ENCODE data around the gene IGFL4.

The IGFL4 gene

DNA sequence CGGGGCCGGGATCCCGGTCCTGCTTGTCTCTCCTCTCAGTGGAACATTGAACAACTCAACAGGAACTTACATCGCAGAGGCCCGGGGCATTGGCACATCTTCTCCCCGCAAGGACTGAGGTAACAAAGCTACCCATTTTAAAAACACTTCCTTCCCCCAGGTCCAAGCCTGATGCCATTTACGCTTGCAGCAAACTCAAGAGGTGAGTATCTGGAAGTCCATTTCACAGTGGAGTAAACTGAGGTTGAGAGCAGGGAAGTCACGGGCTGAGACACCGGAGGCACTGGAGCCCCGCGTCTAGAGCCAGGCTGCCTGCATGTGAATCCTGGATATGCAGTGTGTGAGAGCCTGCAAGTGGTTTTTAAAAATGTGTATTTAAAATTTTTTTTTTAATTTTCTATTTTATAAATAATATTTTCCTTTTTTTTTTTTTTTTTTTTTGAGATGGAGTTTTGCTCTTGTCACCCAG, 17.5 kb downstream of the IGFL4 start:
- TF ChIP-seq LEF1 (IDR thresholded peaks at IDR 0.05; ENCODE audit: borderline replicate concordance): no peak
- TF ChIP-seq ZNF384 (IDR thresholded peaks at IDR 0.05): no peak
- no peak for TF ChIP-seq CTBP1 (IDR thresholded peaks at IDR 0.05; ENCODE audit: borderline replicate concordance)
- TF ChIP-seq, protein P1, sequence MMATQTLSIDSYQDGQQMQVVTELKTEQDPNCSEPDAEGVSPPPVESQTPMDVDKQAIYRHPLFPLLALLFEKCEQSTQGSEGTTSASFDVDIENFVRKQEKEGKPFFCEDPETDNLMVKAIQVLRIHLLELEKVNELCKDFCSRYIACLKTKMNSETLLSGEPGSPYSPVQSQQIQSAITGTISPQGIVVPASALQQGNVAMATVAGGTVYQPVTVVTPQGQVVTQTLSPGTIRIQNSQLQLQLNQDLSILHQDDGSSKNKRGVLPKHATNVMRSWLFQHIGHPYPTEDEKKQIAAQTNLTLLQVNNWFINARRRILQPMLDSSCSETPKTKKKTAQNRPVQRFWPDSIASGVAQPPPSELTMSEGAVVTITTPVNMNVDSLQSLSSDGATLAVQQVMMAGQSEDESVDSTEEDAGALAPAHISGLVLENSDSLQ (IDR thresholded peaks at IDR 0.05): no peak
- TF ChIP-seq BHLHE40 (IDR thresholded peaks at IDR 0.05; ENCODE audit: borderline replicate concordance): no peak
- TF ChIP-seq TARDBP (IDR thresholded peaks at IDR 0.05): no peak
- no peak for TF ChIP-seq FOXM1 (IDR thresholded peaks at IDR 0.05; ENCODE audit: borderline replicate concordance)
- no peak for TF ChIP-seq SP1 (IDR thresholded peaks at IDR 0.05)
- no peak for TF ChIP-seq ELF4 (IDR thresholded peaks at IDR 0.05)
- TF ChIP-seq ARNT (IDR thresholded peaks at IDR 0.05): no peak
- TF ChIP-seq L3MBTL2 (conservative IDR thresholded peaks at IDR 0.05): no peak
- no peak for TF ChIP-seq FOXK2 (IDR thresholded peaks at IDR 0.05)
- ChIA-PET CTCF (interaction anchor here (0.6 kb wide), 1 partner anchor 18 kb away, joined by 4 read pairs; no protein-coding TSS in a partner anchor), POLR2A (no interaction called here)
- no peak for DNase-seq (ENCODE audit: extremely low spot score)

DNA sequence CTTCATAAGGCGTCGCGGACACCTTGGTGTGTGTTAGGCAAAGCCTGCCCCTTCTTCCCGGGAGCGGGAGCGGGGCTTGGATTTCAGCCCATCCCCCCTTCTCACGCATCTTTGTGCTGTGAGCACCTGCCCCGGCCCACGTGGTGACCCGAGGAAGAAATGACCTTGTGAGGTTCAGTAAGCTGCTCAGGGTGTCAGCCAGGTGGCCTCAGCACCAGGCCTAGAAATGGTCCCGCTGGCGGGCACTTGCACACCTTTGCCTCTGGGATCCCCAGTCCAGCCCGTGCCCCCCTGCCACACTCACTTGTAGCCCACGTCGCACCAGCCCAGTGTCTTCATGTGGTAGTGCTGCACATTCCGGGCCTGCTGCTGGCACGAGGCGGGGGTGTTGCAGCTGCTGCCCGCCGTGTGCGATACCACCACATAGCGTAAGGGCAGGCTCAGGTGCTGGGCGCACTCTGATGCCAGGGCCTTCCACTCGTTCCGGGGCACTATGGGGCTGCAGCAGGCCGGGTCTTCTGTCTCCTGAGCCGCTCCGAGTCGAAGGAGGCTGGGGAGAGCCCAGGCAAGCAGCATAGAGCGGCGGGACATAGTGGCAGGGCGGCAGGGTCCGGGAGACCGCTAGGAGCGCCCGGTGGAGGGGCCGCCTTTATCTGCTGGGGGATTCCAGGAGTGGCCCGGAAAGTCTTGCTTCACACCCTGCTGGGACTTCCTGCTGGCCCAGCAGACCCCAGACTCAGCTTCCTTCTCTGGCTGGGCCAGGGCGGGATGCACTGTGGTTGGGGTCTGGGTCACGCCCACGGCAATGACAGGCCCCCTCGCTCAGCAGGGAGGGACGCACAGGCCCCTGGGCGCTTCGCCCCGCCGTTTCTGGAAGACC, 18.1 kb downstream of the IGFL4 start, which contains the start of gene PGLYRP1:
PGLYRP1 (minus strand) TSS at position 623 of the 880 bp plus-strand sequence; CDS start at position 591, 32 bp downstream.
- ChIA-PET POLR2A (no interaction called here), CTCF (no interaction called here)
- no peak for TF ChIP-seq TARDBP (IDR thresholded peaks at IDR 0.05)
- DNase-seq (ENCODE audit: extremely low spot score): no peak

DNA sequence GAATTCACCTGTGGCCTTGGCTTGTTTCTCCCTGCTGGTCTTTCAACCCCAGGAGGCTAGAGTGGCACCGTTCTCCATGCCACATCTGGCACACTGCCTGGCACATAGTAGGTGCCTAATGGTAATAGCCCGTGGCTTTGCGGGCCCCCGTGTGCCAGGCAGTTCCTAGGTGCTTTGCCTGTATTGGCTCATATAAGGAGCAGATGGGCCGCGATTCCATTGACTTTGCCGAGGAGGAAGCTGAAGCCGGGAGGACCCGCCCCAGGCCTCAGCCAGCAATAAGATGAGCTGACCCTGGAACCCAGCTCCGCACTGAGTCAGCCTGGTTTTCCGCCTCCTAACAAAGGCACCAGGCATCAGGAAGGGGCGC, 18.8 kb downstream of the IGFL4 start:
- TF ChIP-seq FOXA1 (IDR thresholded peaks at IDR 0.05) (no peak), ARNT (IDR thresholded peaks at IDR 0.05) (no peak), FOXK2 (IDR thresholded peaks at IDR 0.05) (no peak)
- ChIA-PET POLR2A (no interaction called here), CTCF (no interaction called here)
- DNase-seq (ENCODE audit: extremely low spot score): no peak

DNA sequence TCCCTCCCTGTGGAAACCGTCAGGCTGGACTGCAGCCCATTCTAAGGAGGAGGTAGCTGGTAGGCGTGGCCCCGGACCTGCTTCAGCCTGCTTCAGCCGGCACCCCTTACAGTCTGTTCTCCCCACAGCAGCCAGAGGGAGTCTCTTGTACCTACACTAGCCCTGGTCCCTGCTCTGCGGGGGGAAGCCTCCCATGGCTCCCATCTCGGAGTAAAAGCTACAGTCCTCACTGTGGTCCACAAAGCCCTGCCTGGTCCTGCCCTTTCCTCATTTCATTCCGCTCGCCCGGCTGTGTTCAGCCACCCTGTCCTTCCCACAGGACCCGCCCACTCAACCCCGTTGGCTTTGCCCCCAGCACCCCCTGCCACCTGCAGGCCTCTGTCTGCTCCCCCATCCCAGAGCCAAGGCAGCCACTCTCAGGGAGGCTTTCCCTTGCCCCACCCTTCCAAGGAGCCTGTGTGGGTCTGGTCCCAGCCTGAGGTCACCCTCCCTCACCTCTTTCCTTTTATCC, 19.2 kb downstream of the IGFL4 start:
- no peak for DNase-seq (ENCODE audit: extremely low spot score)
- TF ChIP-seq BHLHE40 (IDR thresholded peaks at IDR 0.05; ENCODE audit: borderline replicate concordance) (no peak), FOXK2 (IDR thresholded peaks at IDR 0.05) (no peak), LEF1 (IDR thresholded peaks at IDR 0.05; ENCODE audit: borderline replicate concordance) (no peak), NFRKB (IDR thresholded peaks at IDR 0.05) (no peak), FOXM1 (IDR thresholded peaks at IDR 0.05; ENCODE audit: borderline replicate concordance) (no peak), ZNF384 (IDR thresholded peaks at IDR 0.05) (no peak), L3MBTL2 (conservative IDR thresholded peaks at IDR 0.05) (no peak), FOXA1 (IDR thresholded peaks at IDR 0.05) (no peak), SUZ12 (IDR thresholded peaks at IDR 0.05) (no peak), SP1 (IDR thresholded peaks at IDR 0.05) (no peak), ELF4 (IDR thresholded peaks at IDR 0.05) (no peak), HDGF (IDR thresholded peaks at IDR 0.05; ENCODE audit: borderline replicate concordance) (no peak)
- TF ChIP-seq, protein P1 (IDR thresholded peaks at IDR 0.05): no peak
- POLR2A ChIA-PET: no interaction called here
- CTCF ChIA-PET: interaction anchor here (0.7 to 1.3 kb wide), 2 partner anchors 7 to 56 kb away, joined by 3 to 8 read pairs; no protein-coding TSS in a partner anchor

DNA sequence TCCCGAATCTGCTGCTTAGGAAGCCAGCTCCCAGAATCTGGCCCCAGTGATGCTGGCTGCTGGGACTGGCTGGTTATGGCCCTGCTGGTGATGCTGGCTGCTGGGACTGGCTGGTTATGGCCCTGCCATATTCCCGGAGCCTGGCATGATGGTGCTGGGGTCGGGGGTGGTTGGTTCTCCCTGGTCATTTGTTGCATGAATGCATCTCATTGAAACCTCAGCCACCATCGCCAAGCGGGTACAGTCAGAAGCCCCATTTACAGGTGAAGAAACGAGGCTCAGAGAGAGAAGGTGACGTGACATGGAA, 20.0 kb downstream of the IGFL4 start:
- no peak for TF ChIP-seq TARDBP (IDR thresholded peaks at IDR 0.05)
- TF ChIP-seq L3MBTL2 (conservative IDR thresholded peaks at IDR 0.05): no peak

DNA sequence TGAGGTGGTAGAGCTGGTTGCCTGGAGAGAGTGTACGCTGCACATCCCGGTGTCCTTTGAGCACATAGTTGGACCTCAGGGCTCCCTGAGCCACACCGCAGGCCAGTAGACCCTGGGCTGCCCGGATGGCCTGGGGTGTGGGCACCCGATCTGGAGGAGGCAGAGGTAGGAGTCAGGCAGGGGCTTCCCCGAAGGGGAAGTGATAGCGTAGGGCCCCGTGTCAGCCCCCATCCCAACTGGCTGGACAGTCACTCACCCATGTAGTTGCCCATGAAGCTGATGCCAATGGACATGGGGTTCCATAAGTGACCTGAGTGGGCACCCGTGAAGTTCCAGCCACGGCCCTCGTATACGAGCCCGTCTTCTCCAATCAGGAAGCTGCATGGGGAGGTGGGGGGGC, 21.5 kb downstream of the IGFL4 start:
- TF ChIP-seq FOXA1 (IDR thresholded peaks at IDR 0.05) (no peak), FOXK2 (IDR thresholded peaks at IDR 0.05) (no peak), SP1 (IDR thresholded peaks at IDR 0.05) (no peak), ZNF384 (IDR thresholded peaks at IDR 0.05) (no peak), HDGF (IDR thresholded peaks at IDR 0.05; ENCODE audit: borderline replicate concordance) (no peak), L3MBTL2 (conservative IDR thresholded peaks at IDR 0.05) (no peak), ARNT (IDR thresholded peaks at IDR 0.05) (no peak), FOXM1 (IDR thresholded peaks at IDR 0.05; ENCODE audit: borderline replicate concordance) (no peak), SUZ12 (IDR thresholded peaks at IDR 0.05) (no peak), TARDBP (IDR thresholded peaks at IDR 0.05) (no peak), LEF1 (IDR thresholded peaks at IDR 0.05; ENCODE audit: borderline replicate concordance) (no peak), ELF4 (IDR thresholded peaks at IDR 0.05) (no peak), CTBP1 (IDR thresholded peaks at IDR 0.05; ENCODE audit: borderline replicate concordance) (no peak), BHLHE40 (IDR thresholded peaks at IDR 0.05; ENCODE audit: borderline replicate concordance) (no peak)
- TF ChIP-seq, protein P1 (IDR thresholded peaks at IDR 0.05): no peak
- CTCF ChIA-PET: interaction anchor here (0.6 to 1.5 kb wide), 5 partner anchors 10 to 246 kb away, joined by 3 to 4 read pairs (median 3); no protein-coding TSS in a partner anchor
- POLR2A ChIA-PET: interaction anchor here (0.7 kb wide), 1 partner anchor 117 kb away, joined by 3 read pairs; the partner anchor contains the start of gene MYPOP
- DNase-seq (ENCODE audit: extremely low spot score): no peak

More for the DNA sequence above, 20.0 kb downstream of the IGFL4 start:
- ChIA-PET POLR2A (no interaction called here), CTCF (interaction anchor here (1.3 kb wide), 1 partner anchor 8 kb away, joined by 8 read pairs; no protein-coding TSS in a partner anchor)
- no peak for DNase-seq (ENCODE audit: extremely low spot score)
